ENCODE results near the gene FBN1.

- TF ChIP-seq ZBTB33 (IDR thresholded peaks at IDR 0.05) (no peak), NKRF (conservative IDR thresholded peaks at IDR 0.05) (no peak), MXI1 (IDR thresholded peaks at IDR 0.05; ENCODE audit: low read depth, low read length) (no peak), E4F1 (IDR thresholded peaks at IDR 0.05; ENCODE audit: borderline replicate concordance, partially characterized antibody) (no peak), CBX5 (IDR thresholded peaks at IDR 0.05; ENCODE audit: low read depth) (no peak), POLR2A (IDR thresholded peaks at IDR 0.05; ENCODE audit: low read depth, low read length) (no peak), CTCF (IDR thresholded peaks at IDR 0.05 in 2 of 3, conservative IDR thresholded peaks at IDR 0.05 in 1 of 3; ENCODE audit: control insufficient read depth in 2 of 3, extremely low read depth in 1 of 3, insufficient read depth in 1 of 3, low read depth in 3 of 3, low read length in 3 of 3) (no peak), E2F4 (IDR thresholded peaks at IDR 0.05; ENCODE audit: low read depth, low read length) (no peak), TAF1 (IDR thresholded peaks at IDR 0.05; ENCODE audit: borderline replicate concordance, low read depth, low read length) (no peak), EED (IDR thresholded peaks at IDR 0.05; ENCODE audit: low read depth) (no peak), ELK1 (IDR thresholded peaks at IDR 0.05; ENCODE audit: low read depth, low read length) (no peak), DPF2 (IDR thresholded peaks at IDR 0.05) (no peak), BCLAF1 (IDR thresholded peaks at IDR 0.05) (no peak)
Observed at GRCh38 chr15:48371550-48371949, 274.0 kb downstream of the FBN1 start.
